HEK293T (cell line): ENCODE measurements around the gene MECR.

ENCODE experiments used
- ARNT ChIP-seq: fragments of 450-650 bp; IDR thresholded peaks from 2 replicates; pipeline ENCODE4 v1.6.1; 2017; ENCODE audit warnings: mild to moderate bottlenecking
- BHLHE40 ChIP-seq: fragments of 450-650 bp; IDR thresholded peaks from 2 replicates; pipeline ENCODE4 v1.6.1; 2016; ENCODE audit warnings: mild to moderate bottlenecking, moderate library complexity, borderline replicate concordance
- CTBP1 ChIP-seq: fragments of 450-650 bp; IDR thresholded peaks from 2 replicates; pipeline ENCODE4 v1.6.1; 2016; ENCODE audit warnings: borderline replicate concordance
- ELF4 ChIP-seq: fragments of 450-650 bp; IDR thresholded peaks from 2 replicates; pipeline ENCODE4 v1.6.1; 2017; ENCODE audit warnings: antibody characterized with exemption
- FOXA1 ChIP-seq: fragments of 450-650 bp; IDR thresholded peaks from 2 replicates; pipeline ENCODE4 v1.6.1; 2016; ENCODE audit warnings: mild to moderate bottlenecking
- FOXK2 ChIP-seq: fragments of 450-650 bp; IDR thresholded peaks from 2 replicates; pipeline ENCODE4 v1.6.1; 2016; ENCODE audit warnings: mild to moderate bottlenecking
- FOXM1 ChIP-seq: fragments of 450-650 bp; IDR thresholded peaks from 2 replicates; pipeline ENCODE4 v1.6.1; 2017; ENCODE audit warnings: mild to moderate bottlenecking, borderline replicate concordance
- NFRKB ChIP-seq: fragments of 450-650 bp; IDR thresholded peaks from 2 replicates; pipeline ENCODE4 v1.6.1; 2016; ENCODE audit warnings: mild to moderate bottlenecking, moderate library complexity
- SP1 ChIP-seq: fragments of 450-650 bp; IDR thresholded peaks from 2 replicates; pipeline ENCODE4 v1.6.1; 2017
- SUZ12 ChIP-seq: fragments of 450-650 bp; IDR thresholded peaks from 2 replicates; pipeline ENCODE4 v1.6.1; 2016; ENCODE audit warnings: mild to moderate bottlenecking
- TF ChIP-seq, protein P1 (sequence below): fragments of 450-650 bp; IDR thresholded peaks from 2 replicates; pipeline ENCODE4 v1.6.1; 2016

DNA sequence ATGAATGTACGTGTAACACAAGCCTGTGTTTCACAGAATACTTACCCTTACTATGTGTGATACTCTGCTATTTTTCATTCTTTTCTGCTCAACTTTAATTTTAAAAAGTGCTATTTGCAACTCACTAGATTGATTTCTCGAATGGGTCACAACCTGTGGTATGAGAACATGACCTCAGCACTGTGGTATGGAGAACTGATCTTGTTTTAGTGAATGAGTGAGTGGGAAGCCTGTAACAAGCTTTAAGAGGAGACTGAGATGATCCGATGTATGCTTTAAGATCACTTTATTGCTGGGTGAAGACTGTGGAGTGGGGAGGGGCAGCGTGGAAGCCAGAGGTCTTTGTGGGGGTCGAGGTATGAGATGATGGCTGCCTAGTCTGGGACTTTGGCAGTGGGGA is 21.6 kb downstream of the MECR start:
- TF ChIP-seq SP1 (no peak), NFRKB (no peak), BHLHE40 (no peak), CTBP1 (no peak), FOXA1 (no peak), ELF4 (no peak), ARNT (no peak), FOXM1 (no peak), FOXK2 (no peak), SUZ12 (no peak)
- TF ChIP-seq, protein P1, sequence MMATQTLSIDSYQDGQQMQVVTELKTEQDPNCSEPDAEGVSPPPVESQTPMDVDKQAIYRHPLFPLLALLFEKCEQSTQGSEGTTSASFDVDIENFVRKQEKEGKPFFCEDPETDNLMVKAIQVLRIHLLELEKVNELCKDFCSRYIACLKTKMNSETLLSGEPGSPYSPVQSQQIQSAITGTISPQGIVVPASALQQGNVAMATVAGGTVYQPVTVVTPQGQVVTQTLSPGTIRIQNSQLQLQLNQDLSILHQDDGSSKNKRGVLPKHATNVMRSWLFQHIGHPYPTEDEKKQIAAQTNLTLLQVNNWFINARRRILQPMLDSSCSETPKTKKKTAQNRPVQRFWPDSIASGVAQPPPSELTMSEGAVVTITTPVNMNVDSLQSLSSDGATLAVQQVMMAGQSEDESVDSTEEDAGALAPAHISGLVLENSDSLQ, result no peak
